Right ventricle myocardium inferior (tissue), 1 donor: ENCODE results near the gene TAS2R1. TPM values are rescaled to one million over a fixed set of nuclear protein-coding genes. Genes with fewer than 3 reads are reported as not detected.
"Not testable (repeated sequence)": the region's sequence is repeated elsewhere in the genome, so short reads cannot be mapped to it uniquely, and the experiment has no call there.

ENCODE experiments used
- ATAC-seq: fragments of 200-7000 bp; cut with Tn5 transposase; one replicate; pipeline ENCODE4 v1.9.1; 2020; ENCODE audit warnings: mild to moderate bottlenecking, moderate library complexity
- DNase-seq: peaks from one replicate; pipeline ENCODE4 v3.0.0; 2021; ENCODE audit errors: missing footprints
- intact Hi-C: fragments of 100-400 bp; cut with DNase I; formaldehyde crosslinking; loops from one replicate; pipeline ENCODE4 v1.11.0; 2022
- total RNA-seq: library from RNA; stranded (reverse); fragmentation: NEBNext Ultra II Directional; extraction: Animal tissue kit (Norgen Biotek cat#: 25700); gene quantifications from one replicate; pipeline ENCODE4 v1.2.1, GENCODE V29; 2021
- donor health status: DM: no; HTN: yes; CAD: no; lungs with severe emphysema.

The TAS2R1 gene
- total RNA-seq, 1 donor from 2014 or later = not detected

DNA sequence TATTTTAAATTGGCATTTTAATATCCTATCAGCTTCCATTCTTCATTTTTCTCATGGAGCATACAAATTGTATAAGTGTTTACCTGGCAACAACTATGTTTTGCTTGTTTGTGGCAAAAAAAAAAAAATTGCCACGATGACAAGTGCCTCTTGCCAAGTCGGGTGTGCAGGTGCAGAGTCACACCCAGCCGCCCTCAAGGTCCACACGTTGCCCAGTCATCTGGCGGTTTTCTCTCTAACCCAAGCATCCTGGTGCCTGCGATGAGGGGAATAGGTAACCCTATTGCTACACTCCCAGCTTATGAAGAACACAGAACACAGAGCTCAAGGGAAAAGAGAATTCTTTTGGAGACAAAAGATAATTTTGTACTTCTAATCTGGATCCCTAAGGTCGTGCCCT, 32.8 kb downstream of the TAS2R1 start:
- intact Hi-C loops, DNase-seq, ATAC-seq: not testable (repeated sequence)

DNA sequence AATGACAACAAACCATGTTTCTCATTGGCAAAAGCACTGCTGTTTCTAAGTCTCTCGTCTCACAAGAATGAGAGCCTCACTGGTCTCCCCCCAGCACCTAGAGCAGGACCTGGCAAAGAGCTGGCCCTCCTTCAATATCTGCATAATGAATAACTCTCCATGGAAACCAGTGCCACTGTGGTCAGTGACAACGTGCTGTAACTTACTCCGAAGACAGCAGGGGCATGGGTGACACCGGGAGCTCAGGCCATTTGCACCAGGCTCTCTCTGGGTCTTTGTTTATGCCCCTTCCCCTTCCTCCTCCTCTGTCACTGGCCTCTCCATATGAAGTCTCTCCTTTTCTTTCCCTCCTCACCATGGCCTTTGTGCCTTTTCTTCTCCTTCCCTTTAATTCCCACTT, 33.3 kb downstream of the TAS2R1 start:
- DNase-seq (no peak), ATAC-seq (no peak)
- intact Hi-C loops = no loop called here

DNA sequence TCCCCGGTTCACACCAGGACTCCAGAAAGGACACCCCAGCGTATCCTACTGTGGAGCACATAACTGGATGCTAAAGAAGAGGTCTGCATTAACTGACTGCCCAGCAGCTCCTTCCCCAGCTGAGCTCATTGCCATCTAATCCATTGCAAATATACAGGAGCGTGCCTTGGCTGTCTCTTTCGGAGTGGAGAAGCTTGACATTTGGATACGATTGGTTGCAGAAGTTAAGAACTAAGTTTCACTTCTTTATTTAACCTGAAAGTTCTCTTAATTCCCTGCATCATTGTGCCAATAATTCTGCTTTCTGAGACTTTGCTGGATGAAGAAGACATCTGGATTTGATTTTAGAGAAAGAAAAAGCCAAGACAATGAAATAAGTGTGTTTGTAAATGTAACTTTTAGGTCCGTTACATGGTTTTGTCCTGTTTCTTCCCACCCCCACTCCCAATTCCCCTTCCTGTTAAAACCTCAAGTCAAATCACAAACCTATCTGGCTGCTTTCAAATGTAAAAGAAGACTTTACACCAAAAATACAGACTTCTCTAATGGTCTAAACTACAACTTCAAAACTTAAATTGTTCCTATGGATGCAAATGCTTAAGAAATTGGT, 33.9 kb downstream of the TAS2R1 start:
- DNase-seq (no peak), ATAC-seq (no peak)
- intact Hi-C loops = no loop called here

DNA sequence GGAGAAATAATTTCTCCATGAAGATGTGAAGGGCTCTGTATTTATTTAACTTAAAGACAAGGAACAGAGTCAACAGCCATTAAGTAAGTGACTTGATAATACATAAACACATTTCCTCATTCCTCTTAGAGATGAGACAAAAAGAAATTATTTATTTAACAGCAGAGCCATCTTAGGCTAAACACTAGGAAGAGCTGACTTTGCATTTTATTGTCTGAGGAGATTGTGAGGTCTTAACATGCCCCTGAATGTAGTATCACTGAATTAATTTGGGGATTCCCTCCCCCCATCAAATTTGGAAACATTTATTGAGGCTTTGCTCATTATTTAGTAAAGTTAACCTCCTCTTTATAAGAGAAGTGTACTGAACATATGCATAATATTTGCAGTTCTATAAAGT, 35.2 kb downstream of the TAS2R1 start:
- intact Hi-C loops = no loop called here
- DNase-seq = no peak
- ATAC-seq = no peak

DNA sequence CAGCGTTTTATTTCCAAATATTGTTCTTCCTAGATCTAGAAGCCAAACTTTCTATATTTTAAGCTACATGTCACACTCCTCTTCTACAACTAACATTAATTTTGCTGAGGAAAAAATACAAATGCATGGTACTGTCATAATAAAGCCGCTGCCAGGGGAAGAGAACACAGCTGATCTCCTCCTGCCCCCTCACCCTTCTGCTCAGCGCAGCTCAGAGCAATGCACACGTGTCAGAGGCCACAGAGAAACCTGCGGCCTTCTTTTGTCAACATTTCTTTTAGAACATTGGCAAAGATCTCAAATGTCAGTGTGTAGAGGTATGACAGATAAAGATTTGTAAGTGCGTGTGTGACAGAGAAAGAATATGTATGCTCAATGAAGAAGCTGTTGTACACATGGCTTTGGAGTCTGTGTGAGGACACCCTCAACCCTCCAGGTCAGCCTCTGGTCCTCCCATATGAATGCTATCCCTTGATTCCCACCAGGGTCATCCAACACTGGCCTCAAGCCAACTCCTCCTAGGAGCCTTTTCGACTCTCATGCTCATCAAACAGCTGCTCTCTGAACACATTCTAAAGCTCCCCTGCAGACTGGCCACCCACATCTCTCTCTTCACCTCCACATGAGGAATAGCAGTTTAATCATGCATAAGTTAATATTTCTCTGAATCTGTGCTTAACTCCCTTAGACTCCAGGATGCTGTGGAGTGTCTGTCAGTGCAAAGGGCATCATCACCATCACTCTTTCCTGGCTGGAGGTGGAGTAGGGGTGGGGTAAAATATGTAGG, 40.9 kb downstream of the TAS2R1 start:
- no peak for ATAC-seq
- intact Hi-C loops = no loop called here
- DNase-seq = no peak

DNA sequence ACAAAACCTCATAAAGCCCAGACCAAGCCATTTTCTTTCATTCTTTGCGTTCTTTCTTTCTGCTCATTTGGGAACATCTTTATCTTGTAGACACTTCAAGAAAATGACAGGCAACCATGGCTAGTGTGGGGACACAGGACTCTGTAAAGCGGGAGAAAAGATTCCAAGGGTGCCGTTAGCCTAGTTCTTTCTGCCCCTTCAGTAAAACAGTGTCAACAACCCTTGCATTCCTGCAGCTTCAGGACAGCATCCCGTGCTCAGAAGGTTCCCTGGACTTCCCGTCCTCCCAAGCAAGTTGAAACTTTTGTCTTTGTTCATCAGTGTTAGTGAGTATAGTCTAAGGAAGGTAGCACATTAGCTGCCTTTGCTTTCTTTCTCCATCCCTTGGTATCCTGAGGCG, 41.9 kb downstream of the TAS2R1 start:
- no peak for ATAC-seq
- no peak for DNase-seq

DNA sequence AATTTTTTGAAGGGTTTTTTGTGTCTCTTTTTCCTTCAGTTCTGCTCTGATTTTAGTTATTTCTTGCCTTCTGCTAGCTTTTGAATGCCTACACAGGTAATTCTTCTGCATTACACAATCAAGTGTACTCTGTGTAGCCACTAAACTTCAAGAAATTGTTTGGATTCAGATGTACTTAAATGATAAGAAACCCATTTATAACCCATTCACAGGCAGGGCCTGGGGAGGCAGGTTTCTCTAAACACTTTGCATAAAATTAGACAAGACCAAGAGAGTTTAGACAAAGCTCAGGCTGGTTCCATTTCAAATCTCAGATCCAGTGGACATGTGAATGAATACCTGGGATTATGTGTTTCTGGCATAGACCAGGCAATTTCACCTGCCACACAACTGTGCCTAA, 43.0 kb downstream of the TAS2R1 start:
- DNase-seq (no peak), ATAC-seq (no peak)
- intact Hi-C loops = no loop called here

More for the DNA sequence above, 41.9 kb downstream of the TAS2R1 start:
- intact Hi-C loops = no loop called here

DNA sequence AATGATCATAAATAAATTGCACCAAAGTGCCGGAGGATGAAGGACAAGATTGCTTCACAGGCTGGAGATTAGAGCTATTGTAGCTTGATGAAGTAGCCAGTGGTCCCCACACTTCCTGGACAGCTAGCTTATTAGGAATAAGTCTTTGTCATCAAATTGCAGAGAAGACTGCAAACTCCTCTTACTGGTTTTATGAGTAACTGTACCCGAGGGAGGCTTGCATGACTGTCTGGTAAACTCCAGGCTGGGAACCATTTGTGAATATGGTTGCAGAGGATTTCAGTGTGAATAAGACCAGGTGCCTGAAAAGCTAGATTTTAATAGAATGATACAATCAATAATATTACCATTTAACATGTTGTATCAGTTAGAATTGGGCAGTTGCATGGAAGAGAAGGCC, 47.7 kb downstream of the TAS2R1 start:
- intact Hi-C loops = no loop called here
- DNase-seq (no peak), ATAC-seq (no peak)

Other genes with a start within 250 kb of the TAS2R1 start
- gene SEMA5A, start 84.3 kb downstream of the TAS2R1 start, total RNA-seq = 28.6 TPM